HepG2 (cell line): ENCODE measurements around the gene TPTE2.
"Not testable (repeated sequence)": the region's sequence is repeated elsewhere in the genome, so short reads cannot be mapped to it uniquely, and the experiment has no call there.

Experiments used
- ATM ChIP-seq: fragments of 450-650 bp; IDR thresholded peaks from 2 replicates; pipeline ENCODE4 v1.7.1; 2017; ENCODE audit warnings: mild to moderate bottlenecking, borderline replicate concordance
- ZFX ChIP-seq: sonication (generic); formaldehyde crosslinking; IDR thresholded peaks from 2 replicates; pipeline ENCODE4 v1.4.0; 2020; ENCODE audit warnings: mild to moderate bottlenecking, low read depth, missing genetic modification reagents, moderate library complexity
- TF ChIP-seq, protein P1 (sequence below): IDR thresholded peaks from 2 replicates; pipeline ENCODE4 v1.6.1; 2018; ENCODE audit warnings: missing genetic modification reagents, mild to moderate bottlenecking, missing compliant biosample characterization

DNA sequence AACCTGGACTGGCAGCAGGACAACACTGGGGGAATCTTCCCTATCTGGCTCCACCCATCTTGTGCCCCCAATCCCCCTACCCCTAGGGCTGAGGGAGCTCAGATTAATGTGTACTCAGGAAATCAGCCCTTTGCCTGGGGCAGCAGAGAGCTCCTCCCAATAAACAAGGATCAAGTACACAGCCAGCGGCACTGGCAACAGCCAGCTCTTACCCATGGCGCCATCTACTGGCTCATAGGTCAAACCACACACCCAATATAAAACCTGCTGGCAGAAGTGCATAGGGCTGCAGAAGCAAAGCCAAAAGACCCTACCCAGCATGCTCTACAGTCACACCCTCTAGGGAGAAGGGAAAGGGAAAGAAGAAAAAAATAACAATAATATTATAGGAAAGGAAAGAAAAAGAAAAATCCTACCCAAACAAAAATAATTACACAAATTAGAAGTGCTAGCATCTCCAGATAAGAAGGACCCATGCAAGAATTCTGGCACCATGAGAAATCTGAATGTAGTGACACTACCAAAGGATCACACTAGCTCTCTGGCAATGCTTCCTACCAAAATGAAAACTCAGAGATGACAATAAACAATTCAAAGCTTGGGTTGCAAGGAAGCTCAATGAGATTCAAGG, 122.2 kb downstream of the TPTE2 start:
- TF ChIP-seq ATM, ZFX: not testable (repeated sequence)
- TF ChIP-seq, protein P1, sequence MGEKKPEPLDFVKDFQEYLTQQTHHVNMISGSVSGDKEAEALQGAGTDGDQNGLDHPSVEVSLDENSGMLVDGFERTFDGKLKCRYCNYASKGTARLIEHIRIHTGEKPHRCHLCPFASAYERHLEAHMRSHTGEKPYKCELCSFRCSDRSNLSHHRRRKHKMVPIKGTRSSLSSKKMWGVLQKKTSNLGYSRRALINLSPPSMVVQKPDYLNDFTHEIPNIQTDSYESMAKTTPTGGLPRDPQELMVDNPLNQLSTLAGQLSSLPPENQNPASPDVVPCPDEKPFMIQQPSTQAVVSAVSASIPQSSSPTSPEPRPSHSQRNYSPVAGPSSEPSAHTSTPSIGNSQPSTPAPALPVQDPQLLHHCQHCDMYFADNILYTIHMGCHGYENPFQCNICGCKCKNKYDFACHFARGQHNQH (CRISPR knock-in tag): not testable (repeated sequence)
